Measurements from ENCODE around the gene SH3BP4. TPM values are rescaled to one million over a fixed set of nuclear protein-coding genes. Genes with fewer than 3 reads are reported as not detected.
"Not testable (repeated sequence)": the region's sequence is repeated elsewhere in the genome, so short reads cannot be mapped to it uniquely, and the experiment has no call there.

Gene SH3BP4
- total RNA-seq, 1 donor, result 29.9 TPM

- no peak for DNase-seq (ENCODE audit: low read depth in 2 of 3, low spot score in 2 of 3)
Measured at GRCh38 chr2:235051436-235052260, 99.8 kb downstream of the SH3BP4 start.

GRCh38 chr2:235052514-235053354 lies 100.9 kb downstream of the SH3BP4 start:
- no peak for DNase-seq (ENCODE audit: low read depth in 2 of 3, low spot score in 2 of 3)

GRCh38 chr2:235053651-235054050 lies 101.8 kb downstream of the SH3BP4 start:
- DNase-seq (ENCODE audit: low read depth in 2 of 3, low spot score in 2 of 3), result no peak

- no peak for DNase-seq (ENCODE audit: low read depth in 2 of 3, low spot score in 2 of 3)
Measured at GRCh38 chr2:235054475-235054874, 102.7 kb downstream of the SH3BP4 start.

GRCh38 chr2:235054919-235055318 lies 103.1 kb downstream of the SH3BP4 start:
- no peak for DNase-seq (ENCODE audit: low read depth in 2 of 3, low spot score in 2 of 3)

- peak in 2 of 3 donors; percentile 47 to 68 for DNase-seq (ENCODE audit: low read depth in 2 of 3, low spot score in 2 of 3)
Measured at GRCh38 chr2:235055891-235056516, 104.2 kb downstream of the SH3BP4 start.

- DNase-seq (ENCODE audit: low read depth in 2 of 3, low spot score in 2 of 3), result no peak
Measured at GRCh38 chr2:235056768-235057167, 105.0 kb downstream of the SH3BP4 start.

GRCh38 chr2:235057616-235058015 lies 105.8 kb downstream of the SH3BP4 start:
- DNase-seq (ENCODE audit: low read depth in 2 of 3, low spot score in 2 of 3), result not testable (repeated sequence)

GRCh38 chr2:235059161-235059560 lies 107.3 kb downstream of the SH3BP4 start:
- no peak for DNase-seq (ENCODE audit: low read depth in 2 of 3, low spot score in 2 of 3)

- no peak for DNase-seq (ENCODE audit: low read depth in 2 of 3, low spot score in 2 of 3)
Measured at GRCh38 chr2:235061656-235062055, 109.8 kb downstream of the SH3BP4 start.

GRCh38 chr2:235063471-235063961 lies 111.7 kb downstream of the SH3BP4 start:
- DNase-seq (ENCODE audit: low read depth in 2 of 3, low spot score in 2 of 3), result no peak

- DNase-seq (ENCODE audit: low read depth in 2 of 3, low spot score in 2 of 3), result no peak
Measured at GRCh38 chr2:235064976-235065375, 113.2 kb downstream of the SH3BP4 start.

- DNase-seq (ENCODE audit: low read depth in 2 of 3, low spot score in 2 of 3), result no peak
Measured at GRCh38 chr2:235066490-235066889, 114.7 kb downstream of the SH3BP4 start.

- no peak for DNase-seq (ENCODE audit: low read depth in 2 of 3, low spot score in 2 of 3)
Measured at GRCh38 chr2:235066895-235067294, 115.1 kb downstream of the SH3BP4 start.

- no peak for DNase-seq (ENCODE audit: low read depth in 2 of 3, low spot score in 2 of 3)
Measured at GRCh38 chr2:235068701-235069100, 116.9 kb downstream of the SH3BP4 start.

- no peak for DNase-seq (ENCODE audit: low read depth in 2 of 3, low spot score in 2 of 3)
Measured at GRCh38 chr2:235070063-235070706, 118.4 kb downstream of the SH3BP4 start.

GRCh38 chr2:235073868-235074413 lies 122.1 kb downstream of the SH3BP4 start:
- DNase-seq (ENCODE audit: low read depth in 2 of 3, low spot score in 2 of 3), result no peak

- no peak for DNase-seq (ENCODE audit: low read depth in 2 of 3, low spot score in 2 of 3)
Measured at GRCh38 chr2:235077046-235077445, 125.2 kb downstream of the SH3BP4 start.

GRCh38 chr2:235078182-235078581 lies 126.4 kb downstream of the SH3BP4 start:
- DNase-seq (ENCODE audit: low read depth in 2 of 3, low spot score in 2 of 3), result no peak

- no peak for DNase-seq (ENCODE audit: low read depth in 2 of 3, low spot score in 2 of 3)
Measured at GRCh38 chr2:235078914-235079472, 127.2 kb downstream of the SH3BP4 start.

Measured in hematopoietic multipotent progenitor cell (in vitro differentiated cells).